ENCODE measurements around the gene SNAPC5.
"Not testable (repeated sequence)": the region's sequence is repeated elsewhere in the genome, so short reads cannot be mapped to it uniquely, and the experiment has no call there.

GRCh38 chr15:66503041-66503648 is 5.6 kb upstream of the SNAPC5 start:
- TF ChIP-seq, protein P1, sequence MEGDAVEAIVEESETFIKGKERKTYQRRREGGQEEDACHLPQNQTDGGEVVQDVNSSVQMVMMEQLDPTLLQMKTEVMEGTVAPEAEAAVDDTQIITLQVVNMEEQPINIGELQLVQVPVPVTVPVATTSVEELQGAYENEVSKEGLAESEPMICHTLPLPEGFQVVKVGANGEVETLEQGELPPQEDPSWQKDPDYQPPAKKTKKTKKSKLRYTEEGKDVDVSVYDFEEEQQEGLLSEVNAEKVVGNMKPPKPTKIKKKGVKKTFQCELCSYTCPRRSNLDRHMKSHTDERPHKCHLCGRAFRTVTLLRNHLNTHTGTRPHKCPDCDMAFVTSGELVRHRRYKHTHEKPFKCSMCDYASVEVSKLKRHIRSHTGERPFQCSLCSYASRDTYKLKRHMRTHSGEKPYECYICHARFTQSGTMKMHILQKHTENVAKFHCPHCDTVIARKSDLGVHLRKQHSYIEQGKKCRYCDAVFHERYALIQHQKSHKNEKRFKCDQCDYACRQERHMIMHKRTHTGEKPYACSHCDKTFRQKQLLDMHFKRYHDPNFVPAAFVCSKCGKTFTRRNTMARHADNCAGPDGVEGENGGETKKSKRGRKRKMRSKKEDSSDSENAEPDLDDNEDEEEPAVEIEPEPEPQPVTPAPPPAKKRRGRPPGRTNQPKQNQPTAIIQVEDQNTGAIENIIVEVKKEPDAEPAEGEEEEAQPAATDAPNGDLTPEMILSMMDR (IDR thresholded peaks at IDR 0.05 in 2 of 3, conservative IDR thresholded peaks at IDR 0.05 in 1 of 3; ENCODE audit: control insufficient read depth in 2 of 3, extremely low read depth in 1 of 3, insufficient read depth in 1 of 3, low read depth in 3 of 3, low read length in 3 of 3), result not testable (repeated sequence)
- TF ChIP-seq BRCA1 (IDR thresholded peaks at IDR 0.05; ENCODE audit: low read depth, low read length), result not testable (repeated sequence)

Data from GM12878 (cell line).